ENCODE measurements around the gene TMPRSS4.

The TMPRSS4 gene

GRCh38 chr11:118149493-118149892 lies 72.6 kb downstream of the TMPRSS4 start:
- no peak for DNase-seq (ENCODE audit: low read depth)
- TF ChIP-seq CTCF (conservative IDR thresholded peaks at IDR 0.05; ENCODE audit: low read length): no peak
- no peak overlapping the region for H3K4me3 ChIP-seq (ENCODE audit: low read length)

- no peak overlapping the region for H3K4me3 ChIP-seq (ENCODE audit: low read length)
- TF ChIP-seq CTCF (conservative IDR thresholded peaks at IDR 0.05; ENCODE audit: low read length): no peak
- no peak for DNase-seq (ENCODE audit: low read depth)
These were observed 74.6 kb downstream of the TMPRSS4 start for GRCh38 chr11:118151431-118151830.

DNA sequence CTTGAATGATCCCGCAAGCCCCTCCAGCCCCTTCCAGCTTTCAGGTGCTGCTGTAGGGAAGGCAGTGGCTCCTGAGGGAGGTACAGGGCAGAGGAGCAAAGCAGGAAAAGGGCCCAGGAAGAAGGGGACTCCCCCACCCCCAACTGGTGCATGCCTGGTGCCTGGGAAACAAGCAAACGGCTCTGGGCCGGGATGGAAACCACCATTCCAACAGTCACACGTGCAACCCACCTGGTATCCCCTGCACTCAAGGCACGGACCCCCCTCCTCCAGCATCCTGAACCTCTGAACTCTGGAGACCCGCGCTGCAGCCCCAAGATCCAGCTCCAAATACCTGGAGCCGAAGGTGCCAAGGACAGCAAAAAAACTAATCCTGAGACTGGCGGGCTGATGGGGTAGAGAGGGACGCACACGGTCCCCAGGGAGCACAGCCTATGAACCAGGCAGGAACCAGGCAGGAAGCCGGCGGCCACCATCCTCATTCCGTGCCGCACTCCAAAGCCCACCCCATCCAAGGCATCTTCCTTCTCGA lies 75.2 kb downstream of the TMPRSS4 start:
- no peak overlapping the region for H3K4me3 ChIP-seq (ENCODE audit: low read length)
- TF ChIP-seq CTCF (conservative IDR thresholded peaks at IDR 0.05; ENCODE audit: low read length): no peak
- DNase-seq (ENCODE audit: low read depth): no peak

DNA sequence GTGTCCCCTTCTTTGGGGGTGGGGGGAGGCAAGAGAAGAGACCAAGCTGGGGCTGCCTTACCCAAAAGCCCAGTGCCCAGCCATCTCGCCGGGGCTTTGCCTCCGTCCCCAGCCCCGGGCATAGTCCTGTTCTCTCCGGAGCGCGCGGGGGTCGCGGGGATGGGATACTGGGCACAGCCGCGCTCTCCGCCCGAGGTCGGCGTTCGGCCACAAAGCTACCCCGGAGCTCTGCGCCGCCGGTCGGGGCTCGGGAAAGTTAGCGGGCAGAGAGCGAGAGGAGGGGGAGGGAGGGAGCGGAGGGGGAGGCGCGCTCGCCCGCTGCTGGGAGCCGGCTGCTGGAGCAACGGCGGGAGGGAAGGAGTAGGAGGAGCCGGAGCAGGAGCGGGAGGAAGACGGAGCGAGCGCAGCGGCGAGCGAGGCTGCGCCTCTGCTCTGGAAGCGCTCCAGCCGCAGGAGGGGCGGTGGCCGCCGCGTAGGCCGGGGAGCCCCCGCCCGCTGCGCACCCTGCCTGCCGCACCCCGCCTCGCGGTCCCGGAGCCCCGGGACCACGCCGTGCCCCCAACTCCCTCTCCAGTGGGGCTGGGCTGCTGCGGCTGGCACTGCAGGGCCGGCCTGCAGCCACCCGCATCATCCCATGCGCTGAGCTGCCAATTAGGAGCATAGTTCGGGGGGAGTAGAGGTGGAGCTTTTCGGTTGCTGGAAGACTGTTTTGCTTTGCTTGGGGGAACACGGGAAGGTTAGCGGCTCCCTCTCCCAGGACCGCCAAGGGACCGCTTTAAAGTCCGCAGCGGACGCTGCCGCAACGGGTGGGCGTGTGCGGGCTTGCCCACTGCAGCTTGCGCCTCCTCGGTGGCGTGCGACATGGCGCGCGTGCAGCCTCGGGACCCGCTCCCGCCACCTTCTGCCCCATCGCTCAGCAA lies 75.9 kb downstream of the TMPRSS4 start, which contains the start of gene SCN4B:
SCN4B (minus strand) TSS at position 272 of the 920 bp plus-strand sequence; CDS start at position 122, 150 bp downstream.
- peak within 1 kb of the TSS; percentile 47 for H3K4me3 ChIP-seq (ENCODE audit: low read length)
- DNase-seq (ENCODE audit: low read depth): peak; percentile 22
- no peak for TF ChIP-seq CTCF (conservative IDR thresholded peaks at IDR 0.05; ENCODE audit: low read length)

DNA sequence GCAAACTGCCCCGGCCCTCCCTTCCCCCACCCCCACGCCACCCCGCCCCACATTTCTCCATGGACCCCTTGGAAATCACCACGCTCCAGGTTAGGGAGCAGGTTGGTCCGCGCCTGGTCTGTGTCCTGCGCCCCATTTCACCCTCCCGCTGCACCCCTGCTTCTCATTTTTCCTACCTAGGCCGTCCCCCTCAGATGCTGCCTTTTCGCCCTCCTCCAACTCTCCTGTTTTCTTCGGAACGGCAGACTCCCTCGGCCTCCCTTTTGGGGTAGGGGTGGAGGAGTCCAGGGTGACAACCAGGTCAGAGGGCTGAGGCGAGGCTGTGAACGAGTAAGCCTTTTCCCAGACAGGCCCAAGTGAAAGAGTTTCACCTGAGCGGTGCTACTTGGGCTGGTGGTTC lies 76.6 kb downstream of the TMPRSS4 start:
- TF ChIP-seq CTCF (conservative IDR thresholded peaks at IDR 0.05; ENCODE audit: low read length): no peak
- no peak for DNase-seq (ENCODE audit: low read depth)
- H3K4me3 ChIP-seq (ENCODE audit: low read length): no peak overlapping the region

DNA sequence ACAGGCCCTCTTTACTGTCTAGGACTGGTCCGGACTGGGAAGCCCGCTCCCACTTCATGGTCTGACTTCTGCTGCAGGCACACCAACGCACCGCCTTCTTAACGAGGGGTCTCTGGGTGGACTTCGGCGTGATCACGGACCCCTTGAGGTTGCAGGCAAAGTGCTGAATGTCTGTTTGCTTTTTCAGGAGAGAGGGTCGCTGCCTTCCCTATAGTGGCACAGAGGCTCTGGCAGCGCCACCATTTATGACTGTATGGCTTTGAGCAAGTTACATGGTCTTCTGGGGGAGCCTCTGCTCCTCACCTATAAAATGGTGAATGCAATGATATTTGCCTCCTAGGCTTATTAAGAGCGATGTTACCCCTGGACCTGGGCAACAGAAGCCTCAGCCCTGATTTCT lies 77.1 kb downstream of the TMPRSS4 start:
- TF ChIP-seq CTCF (conservative IDR thresholded peaks at IDR 0.05; ENCODE audit: low read length): no peak
- no peak overlapping the region for H3K4me3 ChIP-seq (ENCODE audit: low read length)

GRCh38 chr11:118154641-118155040 lies 77.8 kb downstream of the TMPRSS4 start:
- no peak for TF ChIP-seq CTCF (conservative IDR thresholded peaks at IDR 0.05; ENCODE audit: low read length)
- no peak for DNase-seq (ENCODE audit: low read depth)
- H3K4me3 ChIP-seq (ENCODE audit: low read length): no peak overlapping the region

More for the DNA sequence above, 77.1 kb downstream of the TMPRSS4 start:
- no peak for DNase-seq (ENCODE audit: low read depth)
